Fibroblast of pulmonary artery (primary cell): Measurements from ENCODE around the gene CABLES1.

Experiments
- DNase-seq: peaks from one replicate; pipeline ENCODE4 v3.0.0-alpha.2; 2010; ENCODE audit warnings: low read depth
- H3K4me3 ChIP-seq: replicated peaks from 2 replicates; pipeline ENCODE4 v1.5.1; 2011; ENCODE audit warnings: low read depth, mild to moderate bottlenecking, control low read depth, low read length, moderate library complexity
- TF ChIP-seq, protein P1 (sequence below): IDR thresholded peaks from 2 replicates; pipeline ENCODE4 v1.5.1; 2011; ENCODE audit warnings: mild to moderate bottlenecking, control low read depth, low read length, inconsistent platforms; ENCODE audit errors: missing control alignments

CABLES1 gene

DNA sequence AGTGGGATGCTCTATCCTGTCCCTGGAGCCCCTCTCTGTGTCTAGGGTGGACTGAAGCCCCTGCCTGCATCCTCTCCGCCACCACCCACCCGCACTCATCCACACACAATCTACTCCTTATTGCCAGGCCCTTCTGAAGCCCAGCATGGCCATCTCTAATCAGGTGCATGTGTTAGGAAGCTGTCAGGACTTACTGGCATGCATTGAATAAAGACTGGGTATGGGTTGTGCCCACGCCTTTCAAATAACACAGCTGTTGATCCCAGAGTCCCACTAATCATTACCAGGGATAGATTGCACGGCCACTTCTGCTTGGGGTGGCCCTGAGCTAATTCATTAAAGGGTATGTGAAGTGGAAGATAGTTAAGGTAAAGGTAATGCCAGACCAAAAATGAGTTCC lies 88.4 kb downstream of the CABLES1 start:
- TF ChIP-seq, protein P1, sequence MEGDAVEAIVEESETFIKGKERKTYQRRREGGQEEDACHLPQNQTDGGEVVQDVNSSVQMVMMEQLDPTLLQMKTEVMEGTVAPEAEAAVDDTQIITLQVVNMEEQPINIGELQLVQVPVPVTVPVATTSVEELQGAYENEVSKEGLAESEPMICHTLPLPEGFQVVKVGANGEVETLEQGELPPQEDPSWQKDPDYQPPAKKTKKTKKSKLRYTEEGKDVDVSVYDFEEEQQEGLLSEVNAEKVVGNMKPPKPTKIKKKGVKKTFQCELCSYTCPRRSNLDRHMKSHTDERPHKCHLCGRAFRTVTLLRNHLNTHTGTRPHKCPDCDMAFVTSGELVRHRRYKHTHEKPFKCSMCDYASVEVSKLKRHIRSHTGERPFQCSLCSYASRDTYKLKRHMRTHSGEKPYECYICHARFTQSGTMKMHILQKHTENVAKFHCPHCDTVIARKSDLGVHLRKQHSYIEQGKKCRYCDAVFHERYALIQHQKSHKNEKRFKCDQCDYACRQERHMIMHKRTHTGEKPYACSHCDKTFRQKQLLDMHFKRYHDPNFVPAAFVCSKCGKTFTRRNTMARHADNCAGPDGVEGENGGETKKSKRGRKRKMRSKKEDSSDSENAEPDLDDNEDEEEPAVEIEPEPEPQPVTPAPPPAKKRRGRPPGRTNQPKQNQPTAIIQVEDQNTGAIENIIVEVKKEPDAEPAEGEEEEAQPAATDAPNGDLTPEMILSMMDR = no peak
- H3K4me3 ChIP-seq = no peak overlapping the region
- DNase-seq = no peak

DNA sequence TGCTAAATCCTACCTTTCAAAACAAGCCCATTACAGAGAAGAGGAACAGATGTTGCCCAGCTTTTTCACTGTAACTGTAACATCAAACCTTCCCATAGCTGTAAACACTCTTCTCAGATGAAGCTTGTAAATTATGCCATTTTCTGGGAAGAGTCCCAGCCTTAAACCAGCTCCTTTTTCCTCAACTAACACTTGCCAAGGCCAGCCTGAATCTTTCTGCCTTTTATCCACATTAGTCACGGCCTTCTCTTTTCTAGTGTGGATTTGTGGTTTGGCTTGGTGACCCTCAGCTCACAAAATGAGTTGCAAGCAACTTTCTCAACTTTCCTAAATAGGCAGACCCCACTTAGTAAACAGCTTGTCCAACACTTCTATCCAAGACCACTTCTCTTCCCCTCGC lies 90.2 kb downstream of the CABLES1 start:
- TF ChIP-seq, protein P1 = no peak
- H3K4me3 ChIP-seq = no peak overlapping the region
- peak; percentile 95 for DNase-seq

DNA sequence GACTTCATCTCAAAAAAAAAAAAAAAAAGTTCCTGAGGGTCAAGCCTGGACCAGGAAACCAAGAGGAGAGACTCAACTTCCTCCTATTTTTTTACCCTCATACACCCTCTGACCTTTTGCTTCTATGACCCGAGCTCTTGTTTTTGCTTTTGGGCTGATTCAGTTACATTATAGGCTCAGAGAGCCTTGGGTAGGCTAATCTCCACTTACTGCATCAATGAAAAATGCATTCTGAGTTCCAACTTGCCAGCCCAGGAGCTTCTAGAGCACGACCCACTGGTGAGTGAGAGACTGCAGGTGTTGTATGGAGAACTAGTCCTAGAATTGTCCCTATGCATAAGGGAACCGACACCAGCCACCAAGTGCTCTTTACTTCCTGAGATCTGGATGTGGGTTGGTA lies 91.1 kb downstream of the CABLES1 start:
- no peak overlapping the region for H3K4me3 ChIP-seq
- TF ChIP-seq, protein P1 = no peak
- peak; percentile 74 for DNase-seq

- TF ChIP-seq, protein P1 = no peak
- DNase-seq = peak; percentile 96
- H3K4me3 ChIP-seq = no peak overlapping the region
Measured at GRCh38 chr18:23226930-23227725, 91.8 kb downstream of the CABLES1 start.

DNA sequence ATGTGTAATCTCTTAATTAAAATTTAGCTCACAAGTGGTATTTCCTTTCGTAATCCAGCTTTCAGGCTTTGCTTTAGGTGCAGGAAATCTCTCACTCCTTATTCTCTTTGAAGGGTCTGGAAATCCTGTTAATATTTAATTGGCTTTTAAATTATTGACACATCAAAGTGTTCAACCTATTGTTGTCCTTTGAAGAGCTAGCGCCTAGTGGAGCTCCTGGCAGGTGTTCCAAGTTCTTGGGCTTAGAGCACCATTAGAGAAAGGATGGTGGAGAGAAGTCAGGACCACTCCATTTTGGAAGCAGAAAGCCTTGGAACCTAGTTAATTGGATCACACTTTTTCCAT lies 92.4 kb downstream of the CABLES1 start:
- H3K4me3 ChIP-seq = no peak overlapping the region
- DNase-seq = no peak
- TF ChIP-seq, protein P1 = no peak

GRCh38 chr18:23228102-23229061 lies 93.1 kb downstream of the CABLES1 start:
- TF ChIP-seq, protein P1 = no peak
- peak; percentile 48 for DNase-seq
- no peak overlapping the region for H3K4me3 ChIP-seq
